Neuronal stem cell (in vitro differentiated cells): ENCODE results near the gene SDC3.

Experiments
- DNase-seq: peaks from one replicate; pipeline ENCODE4 v3.0.0-alpha.2; 2013; ENCODE audit warnings: low spot score
- H2AFZ ChIP-seq: one replicate; pipeline ENCODE4 v1.6.1; 2013; ENCODE audit warnings: mild to moderate bottlenecking, low read length, inconsistent platforms
- H2AK5ac ChIP-seq: 2 replicates; pipeline ENCODE4 v1.6.1; 2013; ENCODE audit warnings: low read depth, mild to moderate bottlenecking, inconsistent platforms, low read length, moderate library complexity, mixed read lengths
- H2BK120ac ChIP-seq: 2 replicates; pipeline ENCODE4 v1.6.1; 2013; ENCODE audit warnings: low read depth, mild to moderate bottlenecking, inconsistent platforms, low read length, moderate library complexity, mixed read lengths
- H2BK12ac ChIP-seq: one replicate; pipeline ENCODE4 v1.6.1; 2013; ENCODE audit warnings: low read length, inconsistent platforms
- H2BK15ac ChIP-seq: 2 replicates; pipeline ENCODE4 v1.6.1; 2013; ENCODE audit warnings: mild to moderate bottlenecking, low read length, inconsistent platforms, mixed read lengths
- H2BK5ac ChIP-seq: one replicate; pipeline ENCODE4 v1.6.1; 2013; ENCODE audit warnings: inconsistent platforms, mild to moderate bottlenecking, low read length, moderate library complexity
- H3K14ac ChIP-seq: one replicate; pipeline ENCODE4 v1.6.1; 2013; ENCODE audit warnings: low read length, inconsistent platforms
- H3K18ac ChIP-seq: 2 replicates; pipeline ENCODE4 v1.6.1; 2013; ENCODE audit warnings: low read length, inconsistent platforms
- H3K23ac ChIP-seq: 2 replicates; pipeline ENCODE4 v1.6.1; 2013; ENCODE audit warnings: low read depth, mild to moderate bottlenecking, mixed read lengths, low read length, inconsistent platforms; ENCODE audit not compliant: poor library complexity
- H3K27ac ChIP-seq: replicated peaks from 3 replicates; pipeline ENCODE4 v1.5.1; 2013; ENCODE audit warnings: low read length, inconsistent platforms
- H3K27me3 ChIP-seq, 3 experiments: 2 replicates each; pipeline ENCODE4 v1.6.1; 2013; ENCODE audit warnings: low read length in 3 of 3, mild to moderate bottlenecking in 2 of 3, inconsistent platforms in 1 of 3, low read depth in 1 of 3, mixed read lengths in 1 of 3, moderate library complexity in 1 of 3; ENCODE audit not compliant: control insufficient read depth in 3 of 3, insufficient read depth in 3 of 3
- H3K36me3 ChIP-seq, 2 donors: replicated peaks in 1 of 2; 2 replicates each; pipeline ENCODE4 v1.6.1; 2013; ENCODE audit warnings: low read length in 2 of 2; ENCODE audit not compliant: control insufficient read depth in 2 of 2, insufficient read depth in 2 of 2
- H3K4ac ChIP-seq: 2 replicates; pipeline ENCODE4 v1.6.1; 2013; ENCODE audit warnings: inconsistent platforms, mild to moderate bottlenecking, low read length, moderate library complexity
- H3K4me1 ChIP-seq, 2 donors: 1 replicate in 1 of 2; 2 replicates in 1 of 2; pipeline ENCODE4 v1.6.1; 2013; ENCODE audit warnings: low read length in 2 of 2, low read depth in 1 of 2; ENCODE audit not compliant: control insufficient read depth in 2 of 2, insufficient read depth in 1 of 2
- H3K4me2 ChIP-seq: one replicate; pipeline ENCODE4 v1.6.1; 2013; ENCODE audit warnings: mild to moderate bottlenecking, low read length, inconsistent platforms; ENCODE audit not compliant: insufficient read depth, poor library complexity, severe bottlenecking
- H3K4me3 ChIP-seq, 2 donors: 2 replicates each; pipeline ENCODE4 v1.5.1; 2013; ENCODE audit warnings: low read length in 2 of 2, mild to moderate bottlenecking in 2 of 2, inconsistent platforms in 1 of 2, moderate library complexity in 1 of 2
- H3K79me1 ChIP-seq: one replicate; pipeline ENCODE4 v1.6.1; 2013; ENCODE audit warnings: low read depth, mild to moderate bottlenecking, inconsistent platforms, low read length, moderate library complexity
- H3K9ac ChIP-seq: one replicate; pipeline ENCODE4 v1.6.1; 2013; ENCODE audit warnings: mild to moderate bottlenecking, low read depth, low read length, inconsistent platforms; ENCODE audit not compliant: poor library complexity
- H3K9me3 ChIP-seq, 2 donors: replicated peaks in 1 of 2; 2 replicates each; pipeline versions ENCODE3 to v1.6.1; 2013; ENCODE audit warnings: low read length in 2 of 2, mild to moderate bottlenecking in 2 of 2, inconsistent platforms in 1 of 2, low read depth in 1 of 2, mixed read lengths in 1 of 2, moderate library complexity in 1 of 2; ENCODE audit not compliant: control insufficient read depth in 2 of 2, insufficient read depth in 1 of 2
- H4K8ac ChIP-seq: one replicate; pipeline ENCODE4 v1.6.1; 2013; ENCODE audit warnings: low read depth, mild to moderate bottlenecking, inconsistent platforms, low read length, moderate library complexity
- H4K91ac ChIP-seq: one replicate; pipeline ENCODE4 v1.6.1; 2013; ENCODE audit warnings: low read length, low read depth, mild to moderate bottlenecking, inconsistent platforms; ENCODE audit not compliant: poor library complexity
- WGBS, 2 donors: extraction: QIAGEN DNeasy Blood & Tissue Kit; methylation state at CpG; one replicate each; pipeline ENCODE4 v1.1.7; 2013; ENCODE audit warnings: missing lambda C conversion rate in 2 of 2, mixed read lengths in 1 of 2; ENCODE audit not compliant: insufficient read length in 2 of 2, insufficient replicate concordance in 1 of 2; ENCODE audit errors: extremely low coverage in 2 of 2; 5-methylcytosine and 5-hydroxymethylcytosine counted together

Gene SDC3

DNA sequence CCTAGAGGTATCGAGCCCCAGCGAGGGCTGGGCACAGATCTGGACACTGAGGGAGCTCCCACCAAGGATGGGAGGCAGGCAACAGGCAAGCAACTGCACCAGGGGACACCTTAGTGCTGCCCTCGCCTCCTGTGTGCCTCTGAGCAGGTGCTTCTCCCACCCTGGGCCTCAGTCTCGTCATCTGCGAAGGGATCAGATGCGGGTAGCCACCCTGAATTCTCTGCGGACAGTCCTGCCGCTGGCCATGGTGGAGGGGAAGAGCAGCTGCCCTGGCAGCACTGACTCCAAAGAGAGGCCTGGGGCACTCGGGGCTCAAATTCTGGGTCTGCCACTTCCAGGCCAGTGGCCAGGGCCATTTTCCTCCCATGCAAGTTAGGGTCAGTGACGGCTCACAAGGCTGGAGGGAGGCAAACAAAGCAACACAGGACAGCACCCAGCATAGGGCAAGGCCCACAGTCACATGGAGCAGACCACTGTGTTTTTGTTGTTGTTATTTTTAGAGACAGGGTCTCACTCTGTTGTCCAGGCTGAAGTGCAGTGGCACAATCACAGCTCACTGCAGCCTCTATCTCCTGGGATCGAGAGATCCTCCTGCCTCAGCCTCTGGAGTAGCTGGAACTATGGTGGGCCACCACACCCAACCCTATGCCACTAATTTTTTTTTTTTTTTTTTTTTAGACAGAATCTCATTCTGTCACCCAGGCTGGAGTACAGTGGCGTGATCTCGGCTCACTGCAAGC, 7.1 kb upstream of the SDC3 start:
- H3K27ac ChIP-seq, result no peak overlapping the region
- H2AK5ac ChIP-seq, result peak overlapping the region; percentile 92
- H2BK5ac ChIP-seq, result no peak overlapping the region
- no peak for DNase-seq
- H2BK12ac ChIP-seq, result peak overlapping the region; percentile 86
- H4K8ac ChIP-seq, result no peak overlapping the region
- no peak overlapping the region for H3K23ac ChIP-seq
- no peak overlapping the region for H3K9ac ChIP-seq
- H3K18ac ChIP-seq, result peak overlapping the region; percentile 86
- H3K14ac ChIP-seq, result no peak overlapping the region
- H3K4ac ChIP-seq, result peak overlapping the region; percentile 18
- H3K4me2 ChIP-seq, result no peak overlapping the region
- H4K91ac ChIP-seq, result no peak overlapping the region
- no peaks in the 10 kb centered on the region for H3K27me3 ChIP-seq
- H3K79me1 ChIP-seq, result no peaks in the 10 kb centered on the region
- H3K9me3 ChIP-seq, result no peaks in the 10 kb centered on the region
- H3K4me1 ChIP-seq, result peaks cover 3 to 4% of the 10 kb centered on the region in 2 donors
- H2AFZ ChIP-seq, result no peak overlapping the region
- WGBS, 2 donors, result no CpG with 5 or more reads among the region's 13 CpGs
- no peak overlapping the region for H2BK120ac ChIP-seq
- no peaks in the 10 kb centered on the region for H3K36me3 ChIP-seq
- H2BK15ac ChIP-seq, result peak overlapping the region; percentile 67
- no peak overlapping the region for H3K4me3 ChIP-seq

DNA sequence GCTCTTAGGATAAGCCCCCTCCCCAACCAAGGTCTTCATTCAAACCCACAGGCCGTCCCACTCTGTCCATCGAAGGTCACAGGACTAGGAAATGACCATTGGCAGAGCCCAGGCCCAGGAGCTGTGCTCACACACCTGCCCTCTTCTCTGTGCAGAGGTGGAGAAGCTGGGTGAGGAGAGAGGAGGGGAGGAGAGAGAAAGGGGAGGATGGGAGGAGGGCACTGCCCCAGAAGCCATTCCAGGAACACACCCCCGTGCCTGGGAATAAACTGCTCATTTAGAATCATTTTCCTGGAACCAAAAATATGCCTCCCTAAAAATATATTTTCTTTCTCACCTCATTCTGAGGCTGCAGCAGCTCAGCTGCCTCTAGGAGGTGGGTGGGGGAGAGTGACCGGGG, 6.4 kb upstream of the SDC3 start:
- H3K18ac ChIP-seq, result peak overlapping the region; percentile 46
- no peak overlapping the region for H3K4me3 ChIP-seq
- H4K8ac ChIP-seq, result no peak overlapping the region
- H4K91ac ChIP-seq, result no peak overlapping the region
- no peak overlapping the region for H3K27ac ChIP-seq
- H3K14ac ChIP-seq, result peak overlapping the region; percentile 42
- H2BK120ac ChIP-seq, result no peak overlapping the region
- DNase-seq, result no peak
- H3K36me3 ChIP-seq, result no peaks in the 10 kb centered on the region
- H3K23ac ChIP-seq, result no peak overlapping the region
- no CpG with 5 or more reads among the region's 4 CpGs for WGBS, 2 donors
- no peaks in the 10 kb centered on the region for H3K27me3 ChIP-seq
- H3K9me3 ChIP-seq, result no peaks in the 10 kb centered on the region
- H3K4me1 ChIP-seq, result peaks cover 4% of the 10 kb centered on the region in 2 donors
- H3K4me2 ChIP-seq, result no peak overlapping the region
- H2BK15ac ChIP-seq, result peak overlapping the region; percentile 67
- H3K9ac ChIP-seq, result no peak overlapping the region
- H2AK5ac ChIP-seq, result peak overlapping the region; percentile 42
- no peak overlapping the region for H2AFZ ChIP-seq
- no peak overlapping the region for H3K4ac ChIP-seq
- H3K79me1 ChIP-seq, result no peaks in the 10 kb centered on the region
- H2BK12ac ChIP-seq, result no peak overlapping the region
- H2BK5ac ChIP-seq, result no peak overlapping the region

DNA sequence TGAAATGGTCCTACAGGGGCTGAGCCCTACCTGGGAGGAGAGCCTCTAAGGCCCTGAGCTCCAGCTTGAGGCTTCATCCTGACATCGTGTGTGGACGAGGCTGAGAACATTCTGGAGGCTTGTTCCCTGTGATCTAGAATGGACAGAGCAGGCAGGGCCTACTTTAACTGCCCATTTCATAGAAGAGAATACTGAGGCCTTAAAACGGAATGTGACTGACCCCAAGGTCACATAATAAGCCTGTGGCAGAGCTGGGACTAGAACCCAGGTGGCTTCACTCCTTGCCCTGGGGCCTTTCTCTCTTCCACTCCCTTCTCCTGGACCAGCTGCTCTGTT, 6.0 kb upstream of the SDC3 start:
- Histone ChIP-seq H3K79me1 (no peaks in the 10 kb centered on the region), H2BK5ac (no peak overlapping the region), H3K9ac (no peak overlapping the region), H3K14ac (no peak overlapping the region), H2BK15ac (no peak overlapping the region), H3K36me3 (no peaks in the 10 kb centered on the region), H3K9me3 (no peaks in the 10 kb centered on the region), H3K27me3 (no peaks in the 10 kb centered on the region), H3K4me2 (no peak overlapping the region), H4K8ac (no peak overlapping the region), H2AFZ (no peak overlapping the region), H3K27ac (no peak overlapping the region), H2AK5ac (peak overlapping the region; percentile 42), H4K91ac (no peak overlapping the region), H3K4me1 (peaks cover 5 to 7% of the 10 kb centered on the region in 2 donors), H2BK12ac (no peak overlapping the region), H2BK120ac (no peak overlapping the region), H3K4me3 (no peak overlapping the region), H3K4ac (no peak overlapping the region), H3K18ac (no peak overlapping the region), H3K23ac (no peak overlapping the region)
- no CpG with 5 or more reads among the region's 3 CpGs for WGBS, 2 donors
- DNase-seq, result no peak

GRCh38 chr1:30912913-30913652, 4.5 kb upstream of the SDC3 start:
- Histone ChIP-seq H3K27ac (no peak overlapping the region), H3K9me3 (no peaks in the 10 kb centered on the region), H3K27me3 (no peaks in the 10 kb centered on the region), H2BK15ac (peak overlapping the region; percentile 65), H4K8ac (no peak overlapping the region), H4K91ac (no peak overlapping the region), H3K36me3 (no peaks in the 10 kb centered on the region), H3K9ac (no peak overlapping the region), H2BK120ac (no peak overlapping the region), H2BK5ac (peak overlapping the region; percentile 33), H3K4me1 (peaks cover 12 to 14% of the 10 kb centered on the region in 2 donors), H3K18ac (peak overlapping the region; percentile 53), H2AK5ac (peak overlapping the region; percentile 90), H3K23ac (no peak overlapping the region), H3K4me3 (no peak overlapping the region), H2AFZ (no peak overlapping the region), H3K79me1 (no peaks in the 10 kb centered on the region), H3K4ac (no peak overlapping the region), H3K14ac (no peak overlapping the region), H3K4me2 (no peak overlapping the region), H2BK12ac (no peak overlapping the region)
- no peak for DNase-seq
- no CpG with 5 or more reads among the region's 10 CpGs for WGBS, 2 donors
